HG02759 (cell line): Measurements from ENCODE around the gene AGBL1.

Experiments
- ATAC-seq: cut with Tn5 transposase; IDR thresholded peaks from one replicate; pipeline ENCODE4 v1.9.1; 2021; ENCODE audit warnings: mild to moderate bottlenecking, moderate library complexity; ENCODE audit not compliant: unreplicated experiment

AGBL1 gene

DNA sequence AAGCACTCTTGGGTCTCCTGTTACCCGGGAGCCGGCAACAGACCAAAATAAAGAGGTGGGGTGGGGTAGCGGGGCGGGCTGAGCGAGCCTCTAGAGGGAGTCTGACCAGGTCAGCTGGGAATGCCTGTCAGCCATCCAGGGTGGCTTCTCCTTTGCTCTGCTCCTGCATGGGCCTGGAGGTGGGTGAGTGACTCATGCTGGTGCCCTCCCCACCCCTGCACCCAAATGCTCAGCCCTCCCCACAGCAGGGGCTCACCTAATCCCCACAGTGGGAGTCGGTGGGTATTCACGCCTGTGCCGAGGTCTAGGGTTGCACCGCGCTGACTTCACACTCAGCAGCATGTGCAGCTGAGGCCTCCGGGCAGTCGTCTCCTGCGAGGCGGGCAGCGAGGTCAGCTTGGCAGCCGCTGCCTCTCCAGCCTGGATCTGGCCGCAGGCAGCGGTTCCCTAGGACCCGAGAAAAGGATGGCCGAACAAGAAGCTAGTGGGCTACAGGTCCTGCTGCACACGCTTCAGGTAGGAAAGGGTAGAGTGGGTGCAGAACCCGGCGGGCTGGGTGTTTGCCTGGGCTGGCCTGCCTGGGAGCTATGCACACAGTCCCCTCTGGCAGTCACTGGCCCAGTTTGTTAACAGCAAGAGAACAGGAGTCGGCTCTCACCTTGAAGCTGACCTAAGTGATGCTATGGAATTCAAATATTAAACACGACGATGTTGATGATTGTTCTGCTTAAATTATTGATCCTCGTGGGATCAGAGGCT, at the start of gene AGBL1:
Gene AGBL1, plus strand, starts transcription at position 364 of the 759 bp plus-strand sequence.
- no peak for ATAC-seq

DNA sequence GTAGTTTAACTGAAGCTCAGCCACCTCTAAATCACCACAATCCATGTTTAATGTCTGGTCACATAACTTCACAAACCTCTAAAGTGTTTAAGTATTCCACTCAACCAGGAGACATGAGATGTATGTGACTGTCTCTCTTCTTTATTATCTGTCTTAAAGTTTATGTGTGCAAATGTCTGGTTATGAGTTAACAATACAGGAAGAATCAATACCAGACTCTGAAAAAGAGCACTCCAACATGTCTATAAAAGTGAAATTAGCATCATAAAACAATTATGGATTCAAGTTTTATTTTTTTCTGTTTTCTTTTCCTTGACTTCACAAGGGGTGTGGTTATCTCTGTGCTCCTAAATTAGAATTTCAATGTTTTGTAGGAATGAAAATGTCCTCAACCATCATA, 44.8 kb upstream of the AGBL1 start:
- no peak for ATAC-seq

DNA sequence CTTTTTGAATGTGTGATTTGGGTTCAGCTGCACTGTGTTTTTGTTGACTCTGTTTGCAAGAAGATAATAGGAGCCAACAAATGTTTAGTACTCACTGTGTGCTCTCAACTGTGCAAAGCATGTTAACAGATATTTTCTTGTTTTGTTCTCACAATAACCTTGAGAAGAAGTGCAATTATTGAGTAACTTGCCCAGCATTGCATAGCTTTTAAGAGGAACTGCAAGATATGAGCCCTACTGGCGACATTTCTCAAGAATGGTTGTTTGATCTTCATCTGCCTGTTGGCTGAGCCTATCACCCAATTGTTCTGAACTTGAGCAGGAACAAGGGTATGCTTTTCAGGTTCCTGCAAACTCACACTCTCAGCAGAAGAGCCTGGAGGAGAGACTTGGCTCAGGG, 43.4 kb upstream of the AGBL1 start:
- no peak for ATAC-seq

DNA sequence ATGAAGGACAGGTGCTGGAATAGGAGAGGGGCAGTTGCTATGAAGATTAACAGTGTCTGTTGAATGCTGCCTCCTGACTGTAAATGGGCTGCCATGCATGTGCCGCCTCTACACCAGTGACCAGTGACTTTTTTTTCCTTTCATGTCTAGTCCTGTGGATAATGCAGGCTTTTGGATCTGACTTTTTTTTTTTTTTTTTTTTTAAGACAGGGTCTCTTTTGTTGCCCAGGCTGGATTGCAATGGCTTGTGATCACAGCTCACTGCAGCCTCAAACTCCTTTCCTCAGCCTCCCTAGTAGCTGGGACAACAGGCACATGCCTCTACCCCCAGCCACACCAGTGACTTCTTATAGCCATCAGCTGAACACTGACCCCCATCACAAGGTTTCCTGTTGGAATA, 41.2 kb upstream of the AGBL1 start:
- no peak for ATAC-seq

DNA sequence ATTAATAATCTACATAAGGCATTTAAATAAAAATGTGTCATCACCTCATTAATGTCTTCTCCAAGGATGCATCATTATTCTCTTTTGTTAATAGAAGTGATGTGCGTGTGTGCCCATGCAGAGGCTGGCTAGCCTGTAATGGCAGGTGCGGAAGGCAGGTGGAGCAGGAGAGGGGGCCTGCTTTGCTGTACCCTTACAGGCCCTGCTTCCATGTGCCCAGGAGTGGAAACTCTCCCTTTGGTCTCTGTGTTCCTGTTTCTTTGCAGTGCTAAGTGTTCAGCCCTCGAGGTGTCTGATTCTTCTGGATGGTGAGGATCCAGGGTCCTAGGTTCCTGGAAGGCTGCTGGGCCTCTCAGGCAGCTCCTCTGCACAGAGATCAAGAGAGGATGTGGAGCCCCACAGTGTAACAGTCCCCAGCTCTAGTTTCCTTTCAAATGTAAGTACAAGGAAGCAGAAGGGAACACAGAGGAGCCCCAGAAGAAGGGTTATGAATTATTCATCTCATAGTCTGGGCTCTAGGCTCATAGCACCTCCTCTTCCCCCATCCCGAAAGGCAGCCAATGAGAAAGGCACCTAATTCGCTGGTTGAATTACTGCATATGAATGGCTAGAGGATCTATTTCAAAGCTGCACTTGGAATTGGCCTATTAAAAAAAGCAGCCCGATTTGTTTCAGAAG, 39.2 kb upstream of the AGBL1 start:
- ATAC-seq, result no peak

DNA sequence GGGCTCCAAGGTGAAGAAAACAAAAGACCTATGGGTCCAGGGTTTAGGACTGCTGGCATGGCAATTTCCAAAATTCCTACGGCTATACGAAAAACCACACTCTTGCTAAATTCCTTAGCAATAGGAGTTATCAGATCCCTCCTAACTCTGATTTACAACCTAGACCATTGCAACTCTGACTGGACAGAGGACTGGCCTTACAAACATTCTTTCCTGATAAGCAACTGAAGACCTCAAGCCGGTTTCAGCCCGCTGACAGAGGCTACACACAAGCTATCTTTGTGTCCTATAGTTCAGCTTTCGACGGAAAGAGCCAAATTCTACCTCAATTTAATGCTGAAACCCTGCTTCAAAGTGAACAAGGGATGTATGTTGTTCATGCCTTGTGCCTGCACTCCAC, 38.3 kb upstream of the AGBL1 start:
- ATAC-seq, result no peak

DNA sequence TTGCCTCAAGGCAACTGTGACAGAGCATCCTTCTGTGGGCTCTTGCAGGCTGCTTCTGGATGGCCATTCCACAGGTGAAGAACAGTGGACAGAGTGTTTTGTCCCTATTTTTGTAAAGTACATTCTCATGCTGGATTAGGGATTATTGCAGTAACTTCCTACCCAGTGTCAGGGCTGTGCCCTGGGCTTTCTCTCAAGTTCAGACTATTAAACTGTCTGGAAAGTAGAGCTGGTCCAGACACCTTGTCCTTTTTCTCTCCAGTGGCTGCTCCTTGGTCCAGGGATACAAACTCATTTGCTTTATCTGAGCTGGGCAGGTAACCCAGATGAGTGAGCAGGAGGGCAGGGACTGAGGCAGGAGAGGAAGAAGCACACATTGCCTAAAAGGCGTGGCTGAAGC, 37.4 kb upstream of the AGBL1 start:
- ATAC-seq, result no peak

DNA sequence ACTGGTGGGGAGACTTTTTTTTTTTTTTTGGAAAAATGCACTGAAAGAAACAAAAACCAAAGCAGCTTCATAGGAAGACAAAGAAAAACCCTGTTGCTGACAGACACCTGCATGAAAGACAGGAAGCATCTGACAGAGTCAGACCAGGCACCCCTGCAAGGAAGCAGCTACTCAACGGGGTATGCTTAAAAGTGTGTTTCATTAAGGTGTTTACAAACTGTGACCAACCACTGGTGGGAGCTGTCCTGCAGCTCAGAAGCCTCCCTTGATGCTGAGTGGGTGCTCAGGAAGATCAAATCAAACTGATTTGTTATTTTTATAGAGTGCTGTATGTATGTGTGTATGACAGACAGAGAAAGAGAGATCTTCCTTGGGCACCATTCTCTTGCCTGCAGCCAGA, 34.7 kb upstream of the AGBL1 start:
- ATAC-seq, result peak; percentile 67

DNA sequence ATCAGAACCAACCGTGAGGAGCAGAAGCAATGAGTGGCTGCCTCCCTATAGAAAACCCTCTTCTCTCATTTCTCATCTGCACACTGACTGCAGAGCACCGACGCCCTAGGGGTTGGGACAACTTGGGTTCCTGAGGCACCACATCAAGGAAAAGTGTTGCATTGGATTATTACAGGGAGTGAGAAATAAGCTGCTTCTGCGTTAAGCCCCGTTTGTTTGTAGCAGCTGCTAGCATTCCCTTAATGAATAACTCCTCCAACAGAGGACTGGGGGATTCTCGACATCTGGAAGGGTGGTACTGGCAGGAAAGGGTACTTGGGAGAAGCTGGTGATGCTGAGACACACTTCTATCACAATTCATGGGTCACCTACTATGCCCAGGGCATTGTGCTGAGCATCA, 25.3 kb upstream of the AGBL1 start:
- no peak for ATAC-seq

DNA sequence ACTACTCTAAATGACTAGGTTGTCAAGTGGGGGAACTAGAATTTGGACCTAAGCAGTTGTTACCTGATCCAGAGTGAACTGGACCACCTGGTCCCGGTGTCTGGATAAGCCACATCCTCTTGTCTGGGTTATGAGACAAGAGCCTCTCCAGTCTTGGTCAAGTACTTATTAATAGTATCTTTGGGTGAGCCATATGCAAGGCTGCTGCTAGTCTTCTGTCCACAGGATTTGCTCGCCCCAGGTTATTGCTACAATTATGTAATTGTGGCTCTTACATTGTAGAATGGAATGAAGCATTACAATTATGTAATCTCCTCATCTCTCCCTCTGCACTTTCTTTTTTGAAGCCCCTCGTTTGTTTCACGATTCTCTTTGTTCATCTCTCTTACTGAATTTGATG, 24.0 kb upstream of the AGBL1 start:
- ATAC-seq, result no peak

DNA sequence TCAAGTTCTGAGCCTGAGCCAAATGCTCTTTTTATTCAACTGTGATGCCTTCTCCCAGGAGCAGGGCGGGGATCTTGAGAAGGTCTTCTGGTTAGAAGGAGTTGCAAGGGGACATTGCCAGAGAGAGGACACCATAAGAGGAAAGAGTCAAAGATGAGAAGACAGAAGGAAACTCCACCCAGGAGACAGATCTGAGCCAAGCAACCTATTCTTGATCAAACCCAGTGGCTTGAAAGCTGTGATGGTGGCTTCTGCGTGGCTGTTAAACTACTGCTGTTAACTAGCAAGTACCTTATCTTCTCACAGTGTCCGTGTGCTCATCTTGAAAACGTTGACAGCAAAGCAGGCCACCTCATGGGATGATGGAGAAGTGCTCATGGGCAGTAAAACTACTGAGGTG, 19.8 kb upstream of the AGBL1 start:
- no peak for ATAC-seq

DNA sequence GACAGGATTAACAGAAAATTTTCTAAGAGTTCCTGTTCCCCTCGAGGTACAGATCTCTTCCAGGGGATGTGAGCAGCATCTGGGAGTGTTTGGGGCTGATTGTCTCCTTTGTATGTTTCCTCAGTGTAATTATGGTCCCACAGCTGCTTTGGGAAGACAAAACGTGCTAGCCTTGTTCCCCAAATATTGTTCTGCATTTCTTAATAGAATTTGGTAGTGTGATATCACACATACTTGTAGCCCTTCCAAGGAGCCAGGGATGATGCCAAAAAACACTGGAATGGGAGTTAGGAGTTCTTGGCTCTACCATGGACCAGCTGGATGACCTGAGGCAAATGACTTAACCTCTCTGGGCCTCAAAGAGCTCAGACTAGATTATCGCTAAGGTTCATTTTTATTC, 19.0 kb upstream of the AGBL1 start:
- no peak for ATAC-seq

DNA sequence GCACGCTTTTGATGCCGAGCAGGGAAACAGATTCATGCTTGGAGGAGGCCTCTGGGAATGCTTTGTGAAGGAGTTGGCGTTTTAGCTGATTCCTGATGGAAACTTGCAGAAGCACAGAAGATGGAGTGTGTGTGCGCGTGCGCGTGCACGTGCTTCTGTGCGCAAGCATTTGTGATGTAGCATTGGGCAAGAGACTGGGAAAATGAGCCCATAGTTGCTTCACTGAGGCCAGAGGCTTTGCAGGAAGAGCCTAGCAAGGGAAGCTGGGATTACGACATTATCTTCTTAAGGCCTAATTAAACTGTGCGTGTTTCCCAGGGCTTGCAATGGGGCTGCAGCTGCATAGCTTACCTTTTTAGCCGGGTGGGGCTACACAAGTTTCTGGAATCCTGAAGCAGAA, 18.1 kb upstream of the AGBL1 start:
- ATAC-seq, result no peak

DNA sequence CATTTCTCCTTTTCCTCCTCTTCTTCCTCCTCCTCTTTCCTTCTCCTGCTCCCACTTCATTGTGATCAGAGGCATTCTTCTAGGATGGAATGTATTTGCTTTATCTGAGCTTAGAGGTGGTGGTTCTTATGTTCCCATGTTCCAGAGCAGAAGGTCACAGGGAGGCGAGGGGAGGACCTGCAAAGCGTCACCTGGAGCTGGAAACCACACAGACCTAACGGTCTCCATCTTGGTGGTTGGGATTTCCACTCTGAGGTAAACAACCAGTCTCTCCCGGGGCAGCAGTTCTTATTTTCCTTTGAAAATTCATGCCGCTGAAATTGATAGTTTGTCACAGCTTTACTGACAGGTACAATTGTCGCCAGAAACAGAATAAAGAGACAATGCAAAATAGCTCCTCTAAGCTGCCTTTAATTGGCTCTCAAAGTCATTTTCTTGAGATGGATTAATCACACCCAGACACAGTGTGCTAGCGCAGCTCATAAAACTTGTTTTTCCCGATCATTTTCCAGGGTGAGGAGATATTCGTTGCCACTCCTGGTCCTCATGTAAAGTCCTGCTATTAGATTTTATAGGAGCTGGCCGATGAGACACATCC, 16.9 kb upstream of the AGBL1 start:
- no peak for ATAC-seq

DNA sequence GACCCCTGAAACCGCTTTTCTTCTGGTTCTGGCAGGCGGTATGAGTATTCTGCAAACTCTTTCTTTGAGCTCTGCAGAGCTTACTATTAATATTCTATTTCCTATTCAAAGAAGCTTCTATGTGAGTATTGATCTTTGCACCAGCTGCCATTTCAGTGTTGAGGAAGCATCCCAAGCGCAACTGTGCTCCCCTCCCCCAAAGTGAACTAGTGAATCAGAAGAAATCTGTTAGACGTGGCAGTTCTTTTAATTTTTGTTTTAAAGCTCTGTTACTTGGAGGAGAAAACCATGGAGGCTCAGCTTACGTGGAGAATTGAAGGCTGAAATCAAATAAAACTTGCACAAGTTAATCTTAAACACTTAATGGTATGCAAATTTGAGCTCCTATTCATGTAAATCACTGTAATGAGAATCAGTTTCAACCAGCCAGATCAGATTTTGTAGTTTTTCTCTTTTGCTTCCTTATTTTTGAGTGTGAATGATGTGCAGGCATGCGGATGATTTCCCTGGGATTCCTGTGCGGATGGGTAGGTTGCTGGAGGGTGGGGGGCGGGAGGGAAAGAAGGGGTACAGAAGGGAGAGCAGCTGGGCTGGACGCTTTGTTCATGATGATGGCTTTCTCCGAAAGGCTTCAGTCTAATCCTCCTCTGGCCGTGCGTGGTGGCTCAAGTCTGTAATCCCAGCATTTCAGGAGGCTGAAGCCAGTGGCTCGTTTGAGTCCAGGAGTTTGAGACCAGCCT, 16.1 kb upstream of the AGBL1 start:
- ATAC-seq, result no peak

DNA sequence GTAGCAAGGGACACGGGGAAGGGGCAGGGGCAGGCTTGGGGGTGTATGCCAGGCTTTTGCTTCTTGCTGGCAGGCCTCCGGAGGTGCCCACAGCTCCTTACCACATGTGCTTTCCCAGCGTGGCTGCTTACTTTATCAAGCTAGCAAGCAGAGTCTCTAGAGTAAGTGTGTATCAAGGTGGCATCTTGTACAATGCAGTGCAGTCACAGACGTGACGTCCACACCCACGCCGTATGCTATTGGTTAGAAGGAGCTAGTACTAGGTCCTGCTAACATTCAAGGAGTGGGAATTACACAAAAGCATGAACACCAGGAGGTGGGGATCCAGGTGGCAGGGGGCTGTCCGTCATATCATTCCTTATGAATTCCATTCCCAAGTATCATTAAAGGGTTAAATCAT, 15.3 kb upstream of the AGBL1 start:
- no peak for ATAC-seq

DNA sequence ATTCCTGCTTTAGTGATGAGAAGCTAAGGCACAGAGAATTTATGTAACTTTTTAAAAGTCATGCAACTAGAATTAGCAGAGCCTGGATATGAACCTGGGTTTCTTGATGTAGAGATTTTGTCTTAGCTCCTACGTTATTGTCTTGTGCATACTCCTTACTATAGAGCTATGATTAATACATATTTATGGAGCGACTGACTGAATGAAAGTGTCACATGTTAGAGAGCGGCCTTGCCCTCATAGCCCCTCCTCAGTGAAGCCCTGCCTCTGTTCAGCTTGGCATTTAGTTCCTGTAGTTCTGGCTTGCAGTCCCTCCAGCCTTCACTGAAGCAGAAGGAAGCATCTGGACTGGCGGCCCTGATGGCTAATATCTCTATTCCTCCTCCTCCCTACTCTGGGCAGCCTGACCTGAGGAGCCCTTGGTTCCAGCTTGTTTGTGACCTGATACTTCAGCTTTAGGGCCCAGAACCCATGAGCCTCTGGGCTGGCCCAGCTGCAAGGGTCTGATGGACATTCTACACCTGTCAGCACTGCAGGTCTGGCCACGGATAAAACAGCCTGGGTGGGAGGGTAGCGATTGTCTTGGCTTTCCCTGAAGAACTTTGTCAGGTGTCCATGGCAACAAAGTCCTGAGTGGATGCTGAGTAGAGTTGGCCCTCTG, 13.4 kb upstream of the AGBL1 start:
- ATAC-seq, result no peak

DNA sequence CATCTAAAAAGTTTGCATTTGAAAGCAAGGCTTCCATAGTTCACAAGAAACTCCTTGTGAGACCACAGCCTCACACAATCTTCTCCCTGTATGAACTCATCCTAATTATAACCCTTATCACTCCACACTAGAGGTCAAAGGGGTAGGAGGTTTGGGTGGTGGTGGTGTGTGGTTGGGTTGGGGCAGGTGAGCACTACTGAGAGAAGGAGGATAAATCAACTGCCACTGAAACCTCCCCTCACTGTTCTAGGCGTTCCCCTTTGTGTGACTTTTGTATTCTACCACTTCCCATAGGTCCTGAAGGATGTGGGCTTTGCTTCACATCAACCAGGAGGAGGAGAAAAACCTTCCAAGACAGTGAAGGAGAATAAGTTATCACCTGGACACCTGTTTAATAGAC, 6.4 kb upstream of the AGBL1 start:
- no peak for ATAC-seq

DNA sequence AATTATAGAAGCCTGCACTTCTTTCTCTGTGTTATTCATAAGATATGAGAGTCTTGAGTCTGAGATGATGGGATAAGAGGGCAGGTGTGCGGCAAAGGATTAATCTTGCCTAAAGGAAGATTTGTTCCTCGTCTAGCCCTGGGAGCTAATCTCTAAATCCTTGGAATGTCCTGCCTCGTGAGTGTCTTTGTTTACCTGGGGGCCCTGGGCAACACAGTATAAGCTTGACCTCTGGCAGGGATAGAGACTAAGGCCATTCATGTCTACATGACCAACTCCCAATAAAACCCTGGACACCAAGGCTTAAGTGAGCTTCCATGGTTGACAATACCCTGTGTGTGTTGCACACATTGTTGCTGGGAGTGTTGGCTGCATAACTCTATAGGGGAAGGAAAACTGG, 3.2 kb upstream of the AGBL1 start:
- ATAC-seq, result no peak

DNA sequence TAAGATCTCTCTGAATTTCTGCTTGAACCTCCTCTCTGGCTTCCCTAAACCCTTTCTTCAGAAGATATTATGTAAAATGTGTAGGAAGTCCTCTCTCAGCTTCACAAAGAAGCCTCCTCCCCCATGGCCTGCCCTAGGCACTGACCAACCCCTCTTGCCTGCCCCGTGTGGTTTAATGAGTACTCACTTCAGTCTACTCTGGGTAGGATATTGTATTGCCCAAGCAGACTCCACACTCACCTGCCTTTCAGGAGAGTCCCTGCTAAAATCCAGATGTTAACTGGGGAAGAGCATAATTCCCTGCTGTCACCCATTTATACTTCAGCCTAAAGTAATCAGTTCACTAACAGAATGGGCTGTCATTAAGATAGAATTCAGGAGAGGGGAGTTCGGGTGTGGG, 2.6 kb upstream of the AGBL1 start:
- ATAC-seq, result no peak

DNA sequence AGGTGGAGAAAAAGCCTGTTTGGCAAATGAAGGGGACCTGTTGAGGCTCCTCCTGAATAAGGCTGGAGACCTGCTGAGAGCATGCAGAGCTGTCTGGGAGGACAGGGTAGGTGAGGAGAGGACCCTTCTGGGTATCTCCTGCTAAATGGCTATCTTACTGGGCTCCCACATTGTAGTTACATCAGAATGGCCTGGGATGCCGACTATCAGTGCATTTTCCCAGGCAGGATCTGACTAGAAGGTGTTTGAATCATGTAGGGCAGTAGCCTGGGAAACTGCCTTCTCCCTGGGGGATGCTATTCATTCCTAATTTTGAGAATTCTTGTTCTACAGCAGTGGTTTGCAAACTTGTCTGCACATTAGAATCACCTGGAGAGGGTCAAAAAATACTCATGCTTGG, 631 bp downstream of the AGBL1 start:
- ATAC-seq, result no peak
